Measurements from ENCODE around the gene EMILIN3. TPM values are rescaled to one million over a fixed set of nuclear protein-coding genes. Genes with fewer than 3 reads are reported as not detected.
A peak's percentile ranks its signal among the peaks of the same experiment; 100 is the strongest.

The EMILIN3 gene
- total and polyA plus RNA-seq, 2 experiments from 2014 or later = not detected

- peaks cover 18% of the 10 kb centered on the region for H3K4me1 ChIP-seq (ENCODE audit: insufficient read depth)
- no peak overlapping the region for H3K4me2 ChIP-seq (ENCODE audit: unreplicated experiment)
- no peaks in the 10 kb centered on the region for H3K9me3 ChIP-seq (ENCODE audit: low read depth)
- H3K4me3 ChIP-seq = no peak overlapping the region
- no peaks in the 10 kb centered on the region for H3K79me2 ChIP-seq (ENCODE audit: insufficient read depth)
- H4K20me1 ChIP-seq (ENCODE audit: insufficient read depth) = no peaks in the 10 kb centered on the region
- no peaks in the 10 kb centered on the region for H3K9me2 ChIP-seq (ENCODE audit: insufficient read depth)
- no peaks in the 10 kb centered on the region for H3K27me3 ChIP-seq (replicated peaks; ENCODE audit: insufficient read depth)
- TF ChIP-seq EZH2phosphoT487 (IDR thresholded peaks at IDR 0.05; ENCODE audit: insufficient read depth, low read depth) = no peak
- TF ChIP-seq EZH2 (IDR thresholded peaks at IDR 0.05; ENCODE audit: insufficient read depth, poor library complexity, severe bottlenecking) = no peak
- no peak overlapping the region for H2AFZ ChIP-seq
- no peak for DNase-seq
- 97% methylated on average over 4 of the region's 4 CpGs for WGBS, 2 experiments (ENCODE audit: low coverage in 1 of 2, low lambda C conversion rate in 2 of 2, missing lambda C conversion rate in 2 of 2)
- H3K27ac ChIP-seq = no peak overlapping the region
- H3K9ac ChIP-seq = no peak overlapping the region
- peaks cover 23% of the 10 kb centered on the region for H3F3A ChIP-seq (ENCODE audit: insufficient read depth)
- in situ Hi-C loops (cut with MboI) = loop anchor here (25.0 kb wide), 1 partner anchor 344 kb away; no protein-coding TSS in a partner anchor
- no peaks in the 10 kb centered on the region for H3K36me3 ChIP-seq (ENCODE audit: low read depth)
Measured at GRCh38 chr20:41331731-41332130, 34.9 kb downstream of the EMILIN3 start.

GRCh38 chr20:41330941-41331340 lies 35.7 kb downstream of the EMILIN3 start:
- H3K4me2 ChIP-seq (ENCODE audit: unreplicated experiment) = no peak overlapping the region
- no peaks in the 10 kb centered on the region for H3K27me3 ChIP-seq (replicated peaks; ENCODE audit: insufficient read depth)
- peaks cover 23% of the 10 kb centered on the region for H3F3A ChIP-seq (ENCODE audit: insufficient read depth)
- 100% methylated on average over 1 of the region's 1 CpG for WGBS, 2 experiments (ENCODE audit: low coverage in 1 of 2, low lambda C conversion rate in 2 of 2, missing lambda C conversion rate in 2 of 2)
- in situ Hi-C loops (cut with MboI) = loop anchor here (25.0 kb wide), 1 partner anchor 344 kb away; no protein-coding TSS in a partner anchor
- H3K27ac ChIP-seq = no peak overlapping the region
- H3K79me2 ChIP-seq (ENCODE audit: insufficient read depth) = no peaks in the 10 kb centered on the region
- no peaks in the 10 kb centered on the region for H3K9me3 ChIP-seq (ENCODE audit: low read depth)
- TF ChIP-seq EZH2 (IDR thresholded peaks at IDR 0.05; ENCODE audit: insufficient read depth, poor library complexity, severe bottlenecking) (no peak), EZH2phosphoT487 (IDR thresholded peaks at IDR 0.05; ENCODE audit: insufficient read depth, low read depth) (no peak)
- H3K9me2 ChIP-seq (ENCODE audit: insufficient read depth) = no peaks in the 10 kb centered on the region
- H3K36me3 ChIP-seq (ENCODE audit: low read depth) = no peaks in the 10 kb centered on the region
- H3K4me1 ChIP-seq (ENCODE audit: insufficient read depth) = peaks cover 18% of the 10 kb centered on the region
- H2AFZ ChIP-seq = no peak overlapping the region
- DNase-seq = no peak
- H4K20me1 ChIP-seq (ENCODE audit: insufficient read depth) = no peaks in the 10 kb centered on the region
- no peak overlapping the region for H3K9ac ChIP-seq
- H3K4me3 ChIP-seq = no peak overlapping the region

GRCh38 chr20:41330343-41330720 lies 36.3 kb downstream of the EMILIN3 start:
- Histone ChIP-seq H3K27me3 (replicated peaks; ENCODE audit: insufficient read depth) (no peaks in the 10 kb centered on the region), H3K79me2 (ENCODE audit: insufficient read depth) (no peaks in the 10 kb centered on the region), H4K20me1 (ENCODE audit: insufficient read depth) (no peaks in the 10 kb centered on the region), H3K27ac (peak overlapping the region; percentile 95), H3K9me3 (ENCODE audit: low read depth) (no peaks in the 10 kb centered on the region), H3K4me2 (ENCODE audit: unreplicated experiment) (no peak overlapping the region), H3F3A (ENCODE audit: insufficient read depth) (peaks cover 23% of the 10 kb centered on the region), H2AFZ (peak overlapping the region; percentile 83), H3K9me2 (ENCODE audit: insufficient read depth) (no peaks in the 10 kb centered on the region), H3K9ac (peak overlapping the region; percentile 76; the same call in 1 of the 2 replicates), H3K4me3 (no peak overlapping the region), H3K4me1 (ENCODE audit: insufficient read depth) (peaks cover 18% of the 10 kb centered on the region), H3K36me3 (ENCODE audit: low read depth) (no peaks in the 10 kb centered on the region)
- DNase-seq = peak; percentile 45
- in situ Hi-C loops (cut with MboI) = loop anchor here (25.0 kb wide), 1 partner anchor 343 kb away; no protein-coding TSS in a partner anchor
- TF ChIP-seq EZH2 (IDR thresholded peaks at IDR 0.05; ENCODE audit: insufficient read depth, poor library complexity, severe bottlenecking) (no peak), EZH2phosphoT487 (IDR thresholded peaks at IDR 0.05; ENCODE audit: insufficient read depth, low read depth) (no peak)
- WGBS, 2 experiments (ENCODE audit: low coverage in 1 of 2, low lambda C conversion rate in 2 of 2, missing lambda C conversion rate in 2 of 2) = 54 to 56% methylated on average over 5 of the region's 5 CpGs

DNA sequence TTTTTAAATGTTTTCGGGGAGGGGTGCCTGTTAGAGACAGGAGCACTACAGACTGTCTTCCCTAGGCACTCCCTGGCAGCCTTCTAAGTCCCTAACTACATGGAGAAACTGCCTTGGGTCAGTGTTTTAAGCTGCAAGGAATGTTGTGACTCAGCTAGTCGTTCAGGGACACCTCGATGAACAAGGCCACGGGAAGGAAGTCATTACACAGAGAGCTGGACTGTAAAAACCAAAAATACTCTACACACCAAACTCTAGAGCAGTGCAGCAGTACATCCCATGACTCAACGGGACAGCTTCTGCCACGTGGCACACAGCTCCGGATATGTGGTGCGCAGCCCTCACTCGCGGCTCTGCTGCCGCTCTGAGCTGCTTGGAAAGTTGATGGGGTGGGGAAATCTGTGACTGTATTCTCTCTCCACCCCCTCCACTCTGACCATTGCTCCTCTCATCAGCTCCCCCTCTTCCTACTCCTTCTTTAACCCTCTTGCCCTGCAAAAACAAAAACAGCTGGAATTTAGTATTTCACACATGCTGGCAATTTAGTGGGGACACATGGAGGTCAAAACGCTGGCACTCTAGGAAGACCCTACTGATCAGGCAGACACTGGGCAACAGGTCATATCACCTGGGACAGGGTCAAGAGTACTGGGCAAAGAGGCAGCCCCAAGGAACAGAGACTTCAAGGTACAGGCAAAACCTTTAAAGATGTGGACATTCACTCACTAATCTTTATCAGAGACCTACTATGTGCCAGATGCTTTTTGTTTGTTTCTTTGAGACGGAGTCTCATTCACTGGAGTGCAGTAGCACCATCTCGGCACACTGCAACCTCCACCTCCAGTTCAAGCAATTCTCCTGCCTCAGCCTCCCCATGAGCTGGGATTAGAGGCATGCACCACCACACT lies 36.9 kb downstream of the EMILIN3 start:
- WGBS, 2 experiments (ENCODE audit: low coverage in 1 of 2, low lambda C conversion rate in 2 of 2, missing lambda C conversion rate in 2 of 2) = 14 to 15% methylated on average over 14 of the region's 14 CpGs

More for the DNA sequence above, 36.9 kb downstream of the EMILIN3 start:
- Histone ChIP-seq H4K20me1 (ENCODE audit: insufficient read depth) (no peaks in the 10 kb centered on the region), H2AFZ (peak overlapping the region; percentile 83), H3K4me2 (ENCODE audit: unreplicated experiment) (peak overlapping the region; percentile 84), H3K36me3 (ENCODE audit: low read depth) (no peaks in the 10 kb centered on the region), H3K9me2 (ENCODE audit: insufficient read depth) (no peaks in the 10 kb centered on the region), H3K27me3 (replicated peaks; ENCODE audit: insufficient read depth) (no peaks in the 10 kb centered on the region), H3K9ac (peak overlapping the region; percentile 76), H3K9me3 (ENCODE audit: low read depth) (no peaks in the 10 kb centered on the region), H3K4me1 (ENCODE audit: insufficient read depth) (peaks cover 18% of the 10 kb centered on the region), H3K4me3 (peak overlapping the region; percentile 48), H3K27ac (peak overlapping the region; percentile 95), H3K79me2 (ENCODE audit: insufficient read depth) (no peaks in the 10 kb centered on the region), H3F3A (ENCODE audit: insufficient read depth) (peaks cover 23% of the 10 kb centered on the region)
- no peak for TF ChIP-seq EZH2phosphoT487 (IDR thresholded peaks at IDR 0.05; ENCODE audit: insufficient read depth, low read depth)
- no peak for TF ChIP-seq EZH2 (IDR thresholded peaks at IDR 0.05; ENCODE audit: insufficient read depth, poor library complexity, severe bottlenecking)
- in situ Hi-C loops (cut with MboI) = loop anchor here (25.0 kb wide), 1 partner anchor 342 kb away; no protein-coding TSS in a partner anchor
- peak; percentile 98 for DNase-seq
